Pancreas (tissue), 10 donors: ENCODE data around the gene FABP7. TPM values are rescaled to one million over a fixed set of nuclear protein-coding genes. Genes with fewer than 3 reads are reported as not detected.
A peak's percentile ranks its signal among the peaks of the same experiment; 100 is the strongest.

Experiments used
- ATAC-seq, 4 donors: fragments of 200-7000 bp; cut with Tn5 transposase; one replicate each; pipeline versions ENCODE4 v1.8.0 to v1.9.1; 2020; ENCODE audit warnings: mild to moderate bottlenecking in 4 of 4, moderate library complexity in 4 of 4
- DNase-seq, 6 donors: peaks; one replicate each; pipeline ENCODE4 v3.0.0-alpha.2; 2020
- FAIRE-seq: peaks from 2 replicates; lab custom pipeline; 2012; peaks lifted over from hg19 to GRCh38; lab: Jason Lieb, UNC
- H3K27ac ChIP-seq, 4 donors: fragments of 200-600 bp; sonication (generic); 1 replicate in 3 of 4; 2 replicates in 1 of 4; pipeline versions ENCODE4 v1.5.0 to v1.8.0; 2020
- H3K27me3 ChIP-seq, 4 donors: fragments of 200-600 bp; one replicate each; pipeline ENCODE4 v1.8.0; 2021
- H3K36me3 ChIP-seq, 3 donors: fragments of 200-600 bp; sonication (generic) in 1 of 3; one replicate each; pipeline versions ENCODE4 v1.5.0 to v1.8.0; 2020 to 2021
- H3K4me1 ChIP-seq, 3 donors: fragments of 200-600 bp; one replicate each; pipeline ENCODE4 v1.8.0; 2021
- H3K4me3 ChIP-seq, 4 donors: fragments of 200-600 bp; sonication (generic) in 2 of 4; one replicate each; pipeline versions ENCODE4 v1.5.0 to v1.8.0; 2020 to 2021
- H3K9me3 ChIP-seq, 4 donors: fragments of 200-600 bp; one replicate each; pipeline ENCODE4 v1.8.0; 2021
- CTCF ChIP-seq, 4 donors: fragments of 200-600 bp; sonication (generic) in 3 of 4; IDR thresholded peaks; one replicate each; pipeline versions ENCODE4 v1.5.0 to v1.8.0; 2021; ENCODE audit warnings: antibody characterized with exemption in 4 of 4
- WGBS, 2 donors: extraction: QIAGEN DNeasy Blood & Tissue Kit; methylation state at CpG; one replicate each; pipeline ENCODE4 v1.1.7; 2013; 5-methylcytosine and 5-hydroxymethylcytosine counted together
- intact Hi-C, 3 donors: fragments of 100-400 bp; cut with DNase I; formaldehyde crosslinking; loops; one replicate each; pipeline versions ENCODE4 v1.11.1 to v1.14.2; 2022
- polyA plus RNA-seq, 2 donors: library from polyadenylated mRNA; stranded (reverse); fragments of 200-250 nt; gene quantifications; one replicate each; pipeline ENCODE4 v1.2.3, GENCODE V29; 2013
- total RNA-seq, 6 donors: library from RNA; stranded (reverse); fragmentation: NEBNext Ultra II Directional in 4 of 6; extraction: Animal tissue kit (Norgen Biotek cat#: 25700) in 4 of 6; gene quantifications; one replicate each; pipeline versions ENCODE4 v1.2.1 to v1.2.4, GENCODE V29; 2021 to 2023
- donor health status: healthy with polysubstance abuse.
- donor health status: DM: no; HTN: no; CAD: no; lungs with moderate emphysema.
- donor health status: DM: no; HTN: no; CAD: no.
- donor health status: control.
- donor health status: control.
- donor health status: Bipolar disorder and iron deficiency.
- donor health status: DM: yes; HTN: yes; CAD: no.
- donor health status: DM: no; HTN: no; CAD: no.
- donor health status: DM: no; HTN: no; CAD: no.
- donor health status: DM: yes; HTN: yes; CAD: no.

The FABP7 gene
- total and polyA plus RNA-seq, 8 donors, result not detected

GRCh38 chr6:122810189-122810588 lies 30.7 kb downstream of the FABP7 start:
- Histone ChIP-seq H3K27me3 (no peaks in the 10 kb centered on the region), H3K36me3 (peaks cover 0 to 11% (median 0%) of the 10 kb centered on the region in 3 donors), H3K4me1 (no peaks in the 10 kb centered on the region), H3K27ac (no peak overlapping the region), H3K9me3 (no peaks in the 10 kb centered on the region), H3K4me3 (no peak overlapping the region)
- no peak for FAIRE-seq
- DNase-seq, result no peak
- no peak for TF ChIP-seq CTCF (IDR thresholded peaks at IDR 0.05)
- no peak for ATAC-seq
- intact Hi-C loops, result no loop called here
- 48 to 52% methylated on average over 1 of the region's 1 CpG for WGBS, 2 donors

GRCh38 chr6:122817358-122817757 lies 37.8 kb downstream of the FABP7 start:
- intact Hi-C loops, result no loop called here
- H3K9me3 ChIP-seq, result no peaks in the 10 kb centered on the region
- 69 to 95% methylated on average over 2 of the region's 2 CpGs for WGBS, 2 donors
- no peaks in the 10 kb centered on the region for H3K36me3 ChIP-seq
- no peaks in the 10 kb centered on the region for H3K27me3 ChIP-seq
- FAIRE-seq (no peak), DNase-seq (no peak), ATAC-seq (no peak)
- no peak overlapping the region for H3K4me3 ChIP-seq
- no peak for TF ChIP-seq CTCF (IDR thresholded peaks at IDR 0.05)
- H3K4me1 ChIP-seq, result no peaks in the 10 kb centered on the region
- no peak overlapping the region for H3K27ac ChIP-seq

- H3K9me3 ChIP-seq, result no peaks in the 10 kb centered on the region
- ATAC-seq (peak in 1 of 4 donors; percentile 57), FAIRE-seq (no peak), DNase-seq (no peak)
- TF ChIP-seq CTCF (IDR thresholded peaks at IDR 0.05), result no peak
- H3K4me1 ChIP-seq, result no peaks in the 10 kb centered on the region
- no peaks in the 10 kb centered on the region for H3K36me3 ChIP-seq
- 56 to 68% methylated on average over 4 of the region's 4 CpGs for WGBS, 2 donors
- intact Hi-C loops, result no loop called here
- H3K4me3 ChIP-seq, result no peak overlapping the region
- no peaks in the 10 kb centered on the region for H3K27me3 ChIP-seq
- no peak overlapping the region for H3K27ac ChIP-seq
Observed at GRCh38 chr6:122817766-122818165, 38.2 kb downstream of the FABP7 start.

GRCh38 chr6:122818866-122819265 lies 39.4 kb downstream of the FABP7 start:
- Histone ChIP-seq H3K4me1 (no peaks in the 10 kb centered on the region), H3K36me3 (no peaks in the 10 kb centered on the region), H3K4me3 (no peak overlapping the region), H3K27ac (no peak overlapping the region), H3K9me3 (no peaks in the 10 kb centered on the region), H3K27me3 (no peaks in the 10 kb centered on the region)
- ATAC-seq, result no peak
- WGBS, 2 donors, result 57 to 63% methylated on average over 2 of the region's 2 CpGs
- TF ChIP-seq CTCF (IDR thresholded peaks at IDR 0.05), result no peak
- no peak for DNase-seq
- intact Hi-C loops, result no loop called here
- no peak for FAIRE-seq

GRCh38 chr6:122821095-122821494 lies 41.6 kb downstream of the FABP7 start:
- H3K9me3 ChIP-seq, result no peaks in the 10 kb centered on the region
- H3K4me3 ChIP-seq, result no peak overlapping the region
- no peaks in the 10 kb centered on the region for H3K36me3 ChIP-seq
- TF ChIP-seq CTCF (IDR thresholded peaks at IDR 0.05), result no peak
- no peaks in the 10 kb centered on the region for H3K4me1 ChIP-seq
- no peak overlapping the region for H3K27ac ChIP-seq
- ATAC-seq (no peak), DNase-seq (no peak), FAIRE-seq (no peak)
- 90 to 95% methylated on average over 2 of the region's 2 CpGs for WGBS, 2 donors
- H3K27me3 ChIP-seq, result no peaks in the 10 kb centered on the region
- intact Hi-C loops, result no loop called here
